Skin of body (tissue), 2 donors: ENCODE data around the gene TXNDC12. TPM values are rescaled to one million over a fixed set of nuclear protein-coding genes. Genes with fewer than 3 reads are reported as not detected.
"Not testable (repeated sequence)": the region's sequence is repeated elsewhere in the genome, so short reads cannot be mapped to it uniquely, and the experiment has no call there.

ENCODE experiments used
- DNase-seq: peaks from one replicate; lab custom pipeline; 2025; lab: John Stamatoyannopoulos, UW
- total RNA-seq: library from RNA; depleted of rRNA; stranded (reverse); fragments of >200 nt; gene quantifications from one replicate; pipeline ENCODE4 v1.2.3, GENCODE V29; 2014

The TXNDC12 gene
- total RNA-seq, 1 donor from 2014 or later: 14.9 TPM

DNA sequence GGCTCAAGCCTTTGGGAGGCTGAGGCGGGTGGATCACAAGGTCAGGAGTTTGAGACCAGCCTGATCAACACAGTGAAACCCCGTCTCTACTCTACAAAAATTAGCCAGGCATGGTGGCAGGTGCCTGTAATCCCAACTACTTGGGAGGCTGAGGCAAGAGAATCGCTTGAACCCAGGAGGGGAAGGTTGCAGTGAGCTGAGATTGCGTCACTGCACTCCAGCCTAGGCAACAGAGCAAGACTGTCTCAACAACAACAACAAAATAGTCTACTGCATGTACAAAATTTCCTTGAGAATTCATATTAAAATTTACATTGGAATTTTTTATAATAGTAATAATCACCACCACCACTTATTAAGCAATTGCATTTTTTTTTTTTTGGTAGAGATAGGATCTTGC lies 5.7 kb downstream of the TXNDC12 start:
- DNase-seq: not testable (repeated sequence)

GRCh38 chr1:52045666-52046195 lies 9.3 kb downstream of the TXNDC12 start:
- DNase-seq: not testable (repeated sequence)

GRCh38 chr1:52045236-52045635 lies 9.8 kb downstream of the TXNDC12 start:
- no peak for DNase-seq

DNA sequence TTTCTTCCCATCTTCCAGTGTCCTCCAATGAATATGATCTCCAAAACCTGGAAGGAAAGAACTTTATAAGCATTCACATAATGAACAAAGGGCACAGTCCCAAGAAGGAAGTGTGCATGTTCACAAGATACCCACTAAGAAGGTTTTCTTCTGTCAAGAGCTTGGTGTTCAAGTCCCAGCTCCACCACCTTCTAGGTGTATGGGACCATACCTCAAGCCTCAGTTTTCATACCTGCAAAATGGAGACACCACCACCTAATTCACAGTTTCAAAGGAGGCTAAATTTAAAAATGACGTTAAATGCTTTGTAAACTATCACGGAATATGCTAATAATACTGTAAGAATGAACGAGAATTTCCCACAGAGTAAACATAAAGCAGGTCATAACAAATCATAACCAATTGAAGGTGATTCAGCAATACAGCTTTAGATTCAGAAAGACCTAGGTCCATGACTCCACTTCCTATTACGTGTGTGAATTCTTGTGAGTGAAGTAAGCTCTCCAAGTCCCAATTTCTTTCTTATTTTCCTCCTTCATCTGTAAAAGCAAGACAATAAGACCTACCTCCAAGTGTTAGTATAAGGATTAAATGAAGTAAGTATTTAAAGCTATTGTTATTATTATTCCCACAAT lies 13.3 kb downstream of the TXNDC12 start:
- no peak for DNase-seq

DNA sequence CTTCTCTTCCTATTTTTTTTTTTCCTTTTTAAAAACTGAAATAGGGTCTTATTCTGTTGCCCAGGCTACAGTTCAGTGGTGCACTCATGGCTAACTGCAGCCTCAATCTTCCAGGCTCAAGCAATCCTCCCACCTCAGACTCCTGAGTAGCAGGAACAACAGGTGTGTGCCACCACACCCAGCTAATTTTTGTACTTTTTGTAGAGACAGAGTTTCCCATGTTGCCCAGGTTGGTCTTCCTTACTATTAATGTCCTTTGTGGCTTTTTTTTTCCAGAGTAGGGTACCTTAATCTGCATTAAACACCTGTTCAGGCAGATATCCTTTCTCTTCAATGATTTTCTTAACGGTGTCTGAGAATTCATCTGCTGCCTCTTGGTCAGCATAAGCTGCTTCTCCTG lies 17.1 kb downstream of the TXNDC12 start:
- no peak for DNase-seq

GRCh38 chr1:52037402-52037814 lies 17.6 kb downstream of the TXNDC12 start:
- DNase-seq: no peak

GRCh38 chr1:52034050-52034384 lies 21.0 kb downstream of the TXNDC12 start:
- DNase-seq: no peak

DNA sequence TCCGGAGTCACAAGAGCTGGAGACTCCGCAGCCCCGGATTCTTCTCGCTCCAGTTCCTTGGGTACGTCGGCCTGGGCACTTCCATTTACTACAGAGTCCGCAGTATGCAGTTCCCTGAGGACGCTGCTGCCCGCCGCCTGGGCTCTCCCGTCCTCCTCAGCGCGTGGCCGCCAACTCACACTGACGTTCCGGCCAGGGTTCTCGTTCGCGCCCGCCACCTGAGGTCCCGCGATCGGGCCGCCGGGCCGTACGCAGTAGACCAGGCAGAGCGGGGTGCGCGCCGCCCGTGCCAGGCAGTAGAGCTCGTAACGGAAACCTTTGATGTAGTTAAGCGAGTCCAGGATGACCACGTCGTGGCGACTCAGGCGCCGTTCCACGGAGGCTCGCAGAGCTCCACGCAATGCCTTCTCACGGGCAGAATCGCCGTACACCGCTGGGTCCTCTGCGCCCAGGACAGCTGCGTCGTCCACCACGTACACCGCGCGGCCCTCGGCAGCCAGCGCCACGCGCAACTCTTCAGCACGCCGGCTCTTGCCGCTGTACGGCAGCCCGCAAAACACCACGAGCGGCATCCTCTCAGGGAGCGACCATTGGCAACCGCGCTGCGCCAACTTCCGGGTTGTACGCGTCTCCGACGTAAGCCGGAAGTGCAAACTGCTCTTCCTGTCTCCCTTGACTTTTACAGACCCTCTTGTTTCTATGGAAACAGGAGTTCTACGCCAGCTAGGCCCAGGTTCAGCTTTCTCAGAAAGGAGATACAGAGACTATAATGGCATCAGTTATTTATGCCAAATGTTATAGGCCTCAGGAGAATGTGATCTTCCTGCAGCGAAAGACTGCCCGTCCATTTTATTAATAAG lies 21.6 kb downstream of the TXNDC12 start, which contains the start of gene KTI12:
TSS of gene KTI12 (minus strand) at position 621 of the 860 bp plus-strand sequence. CDS start at position 572, 49 bp downstream.
- peak; percentile 89 for DNase-seq

DNA sequence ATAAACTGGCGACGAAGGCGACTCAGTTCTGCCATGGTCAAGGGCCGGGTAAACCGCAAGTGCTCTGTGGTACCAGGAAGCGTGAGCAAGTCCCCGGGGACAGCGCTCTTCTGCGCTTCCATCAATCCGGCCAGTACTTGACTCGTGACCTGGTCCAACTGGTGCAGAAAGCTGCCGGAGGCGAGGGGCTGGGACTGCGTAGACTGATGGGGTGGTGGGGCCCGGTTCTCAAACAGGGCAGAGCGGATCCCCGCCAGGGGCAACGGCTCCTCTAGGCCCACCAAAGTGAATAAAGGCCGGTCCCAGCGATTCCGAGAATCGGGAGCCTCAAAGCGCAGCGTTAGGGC lies 22.2 kb downstream of the TXNDC12 start:
- DNase-seq: no peak

DNA sequence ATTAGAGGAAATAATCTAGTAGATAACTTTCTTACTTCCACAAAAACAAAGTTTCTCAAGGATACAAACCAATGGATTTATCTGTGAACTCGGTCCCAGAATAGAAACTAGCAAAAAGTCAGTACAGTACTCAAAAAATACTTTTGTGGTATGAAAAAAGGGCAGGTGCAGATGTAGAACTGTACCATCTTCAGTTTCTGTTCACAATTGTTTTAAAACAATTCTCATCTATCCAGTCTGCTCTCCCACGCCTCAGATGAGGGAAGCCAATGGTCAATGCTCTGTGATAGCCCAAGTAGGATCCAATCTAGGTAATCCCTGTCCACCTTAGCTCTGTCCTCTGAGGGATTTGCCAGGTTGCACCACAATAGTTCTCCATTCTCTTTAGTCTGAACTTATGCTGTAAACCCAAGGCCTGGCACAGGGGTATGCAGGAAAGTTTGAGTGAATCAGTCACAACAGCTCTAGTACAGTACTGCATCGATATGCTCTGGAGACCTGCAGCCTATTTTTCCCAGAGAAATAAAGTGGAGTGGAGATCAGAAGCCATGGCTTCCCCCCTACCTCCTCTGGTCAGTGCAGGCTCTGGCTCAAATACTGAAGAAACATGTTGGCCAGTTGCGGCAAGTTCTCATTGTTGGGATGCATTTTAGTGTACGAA lies 22.7 kb downstream of the TXNDC12 start:
- no peak for DNase-seq

DNA sequence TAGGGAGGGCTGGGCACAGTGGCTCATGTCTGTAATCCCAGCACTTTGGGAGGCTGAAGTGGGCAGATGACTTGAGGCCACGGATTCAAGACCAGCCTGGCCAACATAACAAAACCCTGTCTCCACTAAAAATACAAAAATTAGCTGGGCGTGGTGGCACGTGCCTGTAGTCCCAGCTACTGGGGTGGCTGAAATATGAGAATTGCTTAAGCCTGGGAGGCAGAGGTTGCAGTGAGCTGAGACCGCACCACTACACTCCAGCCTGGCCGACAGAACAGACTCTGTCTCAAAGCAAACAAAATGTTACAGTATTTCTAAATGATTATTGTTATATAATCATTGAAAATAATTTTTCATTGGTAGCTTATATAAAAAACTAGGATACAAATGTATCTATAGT lies 26.2 kb downstream of the TXNDC12 start:
- not testable (repeated sequence) for DNase-seq

GRCh38 chr1:52028328-52028727 lies 26.7 kb downstream of the TXNDC12 start:
- no peak for DNase-seq

GRCh38 chr1:52026278-52026677 lies 28.7 kb downstream of the TXNDC12 start:
- no peak for DNase-seq

- no peak for DNase-seq
These were observed 32.9 kb downstream of the TXNDC12 start for GRCh38 chr1:52022133-52022532.

DNA sequence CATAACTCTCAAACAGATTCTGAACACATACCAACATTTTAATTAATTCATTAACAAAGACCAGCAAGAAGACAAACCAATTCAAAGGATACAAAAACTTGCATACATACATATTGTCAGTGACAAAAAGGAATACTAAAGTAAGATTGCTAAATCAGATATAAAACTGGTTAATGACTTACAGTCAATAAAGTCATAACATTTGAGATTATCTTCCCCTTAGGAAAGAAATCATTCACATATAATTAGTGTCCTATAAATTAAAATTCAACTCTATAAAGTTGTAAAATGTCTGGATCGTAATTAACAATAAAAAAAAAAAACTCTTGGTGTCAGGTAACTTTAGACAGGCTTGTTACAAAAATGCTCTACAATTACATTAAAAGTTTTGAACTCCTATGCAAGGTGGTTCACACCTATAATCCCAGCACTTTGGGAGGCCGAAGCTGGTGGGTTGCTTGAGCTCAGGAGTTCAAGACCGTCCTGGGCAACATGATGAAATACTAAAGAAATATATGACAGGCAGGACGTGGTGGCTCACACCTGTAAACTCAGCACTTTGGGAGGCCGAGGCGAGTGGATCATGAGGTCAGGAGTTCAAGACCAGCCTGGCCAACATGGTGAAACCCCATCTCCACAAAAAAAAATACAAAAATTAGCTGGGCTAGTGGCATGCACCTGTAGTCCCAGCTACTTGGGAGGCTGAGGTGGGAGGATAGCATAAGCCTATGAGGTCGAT lies 46.8 kb downstream of the TXNDC12 start:
- no peak for DNase-seq

GRCh38 chr1:52007215-52008002 lies 47.6 kb downstream of the TXNDC12 start:
- DNase-seq: peak; percentile 15

- DNase-seq: not testable (repeated sequence)
These were observed 48.9 kb downstream of the TXNDC12 start for GRCh38 chr1:52006081-52006553.

DNA sequence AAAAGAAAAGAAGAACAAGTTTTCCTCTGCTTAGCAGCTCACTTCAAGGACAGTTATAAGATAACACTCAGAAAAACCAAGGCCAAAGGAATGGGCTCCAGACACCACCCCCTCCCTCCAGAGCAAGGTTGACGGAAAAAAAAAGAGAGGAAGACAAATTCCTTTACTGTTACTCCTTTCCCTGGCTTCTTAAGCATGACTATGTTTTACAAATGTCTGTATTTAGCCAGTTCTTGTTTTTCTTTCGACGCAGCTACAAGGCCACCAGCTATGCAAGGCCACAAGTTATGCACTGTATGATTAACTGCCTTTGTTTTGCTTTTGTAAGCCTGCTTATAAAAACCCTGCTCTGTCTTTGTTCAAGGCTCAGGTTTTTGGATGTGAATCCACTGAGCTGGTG lies 49.4 kb downstream of the TXNDC12 start:
- DNase-seq: not testable (repeated sequence)

GRCh38 chr1:52003877-52004276 lies 51.1 kb downstream of the TXNDC12 start:
- no peak for DNase-seq
